Sigmoid colon (tissue), 7 donors: ENCODE results near the gene AK8. TPM values are rescaled to one million over a fixed set of nuclear protein-coding genes. Genes with fewer than 3 reads are reported as not detected.

Experiments used
- DNase-seq: peaks from one replicate; pipeline ENCODE4 v3.0.0-alpha.2; 2019
- H3K27ac ChIP-seq, 4 donors: fragments of 200-600 bp; sonication (generic); one replicate each; pipeline ENCODE4 v1.5.1; 2016 to 2019; ENCODE audit warnings: mild to moderate bottlenecking in 1 of 4
- H3K27me3 ChIP-seq, 3 donors: fragments of 200-600 bp; sonication (generic); one replicate each; pipeline ENCODE4 v1.5.1; 2019; ENCODE audit warnings: mild to moderate bottlenecking in 1 of 3
- H3K36me3 ChIP-seq, 4 donors: fragments of 200-600 bp; sonication (generic); one replicate each; pipeline ENCODE4 v1.5.1; 2016 to 2019
- H3K4me1 ChIP-seq, 4 donors: fragments of 200-600 bp; sonication (generic); one replicate each; pipeline ENCODE4 v1.5.1; 2017 to 2019
- H3K4me3 ChIP-seq, 4 donors: fragments of 200-600 bp; sonication (generic); one replicate each; pipeline ENCODE4 v1.5.1; 2017 to 2019; ENCODE audit warnings: mild to moderate bottlenecking in 2 of 4, moderate library complexity in 1 of 4
- H3K9me3 ChIP-seq, 4 donors: fragments of 200-600 bp in 3 of 4; sonication (generic) in 3 of 4; one replicate each; pipeline versions ENCODE4 v1.5.1 to v1.6.1; 2013 to 2019
- EP300 ChIP-seq, 4 donors: sonication (generic); formaldehyde crosslinking; IDR thresholded peaks; one replicate each; pipeline ENCODE4 v1.6.1; 2017; ENCODE audit warnings: antibody characterized with exemption in 4 of 4
- POLR2A ChIP-seq, 2 donors: fragments of 450-650 bp; IDR thresholded peaks; one replicate each; pipeline ENCODE4 v1.6.1; 2016; ENCODE audit warnings: antibody characterized with exemption in 2 of 2, mild to moderate bottlenecking in 2 of 2, moderate library complexity in 2 of 2
- POLR2AphosphoS5 ChIP-seq, 4 donors: sonication (generic); formaldehyde crosslinking; IDR thresholded peaks; one replicate each; pipeline ENCODE4 v1.6.1; 2017; ENCODE audit warnings: antibody characterized with exemption in 4 of 4
- WGBS, 2 donors: extraction: QIAGEN DNeasy Blood & Tissue Kit; methylation state at CpG; one replicate each; pipeline ENCODE4 v1.1.7; 2013; 5-methylcytosine and 5-hydroxymethylcytosine counted together
- intact Hi-C: fragments of 100-400 bp; cut with DNase I; formaldehyde crosslinking; loops from one replicate; pipeline ENCODE4 v1.15.1; 2023
- polyA plus RNA-seq, 3 donors: library from polyadenylated mRNA; stranded (reverse); fragments of 200-250 nt; gene quantifications; one replicate each; pipeline ENCODE4 v1.2.3, GENCODE V29; 2013
- total RNA-seq, 4 donors: library from RNA; depleted of rRNA; stranded (reverse); fragments of >200 nt; gene quantifications; one replicate each; pipeline ENCODE4 v1.1.0, GENCODE V29; 2016
- TF ChIP-seq, protein P1 (sequence below), 4 experiments: fragments of 450-650 bp in 3 of 4; fragments of 200-600 bp in 1 of 4; IDR thresholded peaks; one replicate each; pipeline ENCODE4 v1.5.1; 2016 to 2019; ENCODE audit warnings: antibody characterized with exemption in 4 of 4, mild to moderate bottlenecking in 3 of 4, moderate library complexity in 2 of 4
- donor health status: healthy with polysubstance abuse.
- donor health status: Bipolar disorder and iron deficiency.
- donor health status: healthy.

The AK8 gene
- total and polyA plus RNA-seq, 7 donors: 0.25 to 1.2 (median 0.59) TPM; not detected in 3

DNA sequence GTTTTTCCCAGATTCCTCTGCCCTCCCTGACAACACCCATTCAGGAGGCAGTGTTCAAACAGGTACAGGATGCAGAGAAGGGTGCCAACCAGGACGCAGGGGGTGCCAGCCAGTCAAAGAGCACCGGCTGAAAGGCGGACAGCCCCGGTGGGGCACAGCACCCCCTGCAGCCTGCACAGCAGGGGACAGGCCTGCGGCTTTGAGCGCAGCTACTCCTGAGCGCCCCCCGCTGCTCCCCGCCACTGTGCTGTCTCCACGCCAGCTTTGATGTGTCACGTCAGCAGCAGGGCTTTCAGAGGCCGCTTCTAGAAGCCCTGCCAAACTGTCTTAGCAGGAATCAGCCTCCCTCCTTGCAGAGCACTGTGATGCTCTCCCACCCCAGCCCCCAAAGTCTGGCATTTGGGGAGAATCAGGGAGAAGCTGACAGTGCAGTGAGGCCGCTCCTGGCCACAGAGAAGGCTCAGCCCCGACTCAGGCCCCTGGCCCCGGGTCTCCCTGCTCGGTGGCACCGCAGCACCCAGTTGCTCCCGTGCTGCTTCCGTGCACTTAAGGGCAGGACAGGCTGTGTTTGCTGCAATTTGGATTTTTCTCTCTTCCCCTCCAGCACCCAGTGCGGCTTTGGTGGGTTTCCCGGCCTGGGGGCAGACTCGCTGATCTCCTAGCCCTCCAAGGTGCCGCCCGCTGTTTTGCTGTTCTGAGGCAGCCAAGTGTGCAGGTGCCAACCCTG lies 20.3 kb downstream of the AK8 start:
- Histone ChIP-seq H3K9me3 (no peaks in the 10 kb centered on the region), H3K4me3 (no peak overlapping the region), H3K36me3 (no peaks in the 10 kb centered on the region), H3K27ac (peak overlapping the region in 3 of 4 donors; percentile 60 to 86 (median 64)), H3K4me1 (peaks cover 0 to 33% (median 16%) of the 10 kb centered on the region in 4 donors), H3K27me3 (no peaks in the 10 kb centered on the region)
- intact Hi-C loops: loop anchor here (2.0 kb wide), 1 partner anchor 21 kb away; the partner anchor contains the start of genes AK8 and SPACA9
- 68 to 78% methylated on average over 24 of the region's 24 CpGs for WGBS, 2 donors
- peak; percentile 74 for DNase-seq
- no peak for TF ChIP-seq POLR2AphosphoS5 (IDR thresholded peaks at IDR 0.05)
- no peak for TF ChIP-seq EP300 (IDR thresholded peaks at IDR 0.05)
- TF ChIP-seq POLR2A (IDR thresholded peaks at IDR 0.05): no peak
- TF ChIP-seq, protein P1, sequence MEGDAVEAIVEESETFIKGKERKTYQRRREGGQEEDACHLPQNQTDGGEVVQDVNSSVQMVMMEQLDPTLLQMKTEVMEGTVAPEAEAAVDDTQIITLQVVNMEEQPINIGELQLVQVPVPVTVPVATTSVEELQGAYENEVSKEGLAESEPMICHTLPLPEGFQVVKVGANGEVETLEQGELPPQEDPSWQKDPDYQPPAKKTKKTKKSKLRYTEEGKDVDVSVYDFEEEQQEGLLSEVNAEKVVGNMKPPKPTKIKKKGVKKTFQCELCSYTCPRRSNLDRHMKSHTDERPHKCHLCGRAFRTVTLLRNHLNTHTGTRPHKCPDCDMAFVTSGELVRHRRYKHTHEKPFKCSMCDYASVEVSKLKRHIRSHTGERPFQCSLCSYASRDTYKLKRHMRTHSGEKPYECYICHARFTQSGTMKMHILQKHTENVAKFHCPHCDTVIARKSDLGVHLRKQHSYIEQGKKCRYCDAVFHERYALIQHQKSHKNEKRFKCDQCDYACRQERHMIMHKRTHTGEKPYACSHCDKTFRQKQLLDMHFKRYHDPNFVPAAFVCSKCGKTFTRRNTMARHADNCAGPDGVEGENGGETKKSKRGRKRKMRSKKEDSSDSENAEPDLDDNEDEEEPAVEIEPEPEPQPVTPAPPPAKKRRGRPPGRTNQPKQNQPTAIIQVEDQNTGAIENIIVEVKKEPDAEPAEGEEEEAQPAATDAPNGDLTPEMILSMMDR (IDR thresholded peaks at IDR 0.05): no peak

DNA sequence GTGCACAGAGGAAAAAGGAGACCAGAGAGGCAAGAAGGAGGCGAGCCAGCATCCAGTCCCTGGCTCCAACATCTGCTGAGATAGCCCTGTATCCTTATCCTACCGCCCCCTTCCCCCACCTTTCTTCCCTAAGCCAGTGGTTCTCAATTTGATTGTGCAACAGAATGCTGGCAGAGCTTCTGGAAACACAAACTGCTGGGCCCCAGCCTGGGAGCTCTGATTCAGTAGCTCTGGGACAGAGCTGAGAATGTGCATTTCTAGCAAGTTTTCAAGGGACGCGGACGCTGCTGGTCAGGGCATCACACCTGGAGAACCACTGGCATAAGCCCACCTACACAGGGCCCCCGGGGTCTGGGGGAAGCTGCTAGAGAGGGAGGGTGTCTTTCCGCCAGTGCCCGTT lies 21.1 kb downstream of the AK8 start:
- H3K9me3 ChIP-seq: no peaks in the 10 kb centered on the region
- H3K27ac ChIP-seq: peak overlapping the region in 3 of 4 donors; percentile 60 to 86 (median 64)
- intact Hi-C loops: loop anchor here (2.0 kb wide), 1 partner anchor 22 kb away; the partner anchor contains the start of genes AK8 and SPACA9
- H3K27me3 ChIP-seq: no peaks in the 10 kb centered on the region
- 68 to 71% methylated on average over 8 of the region's 8 CpGs for WGBS, 2 donors
- no peak overlapping the region for H3K4me3 ChIP-seq
- H3K36me3 ChIP-seq: no peaks in the 10 kb centered on the region
- peak; percentile 93 for DNase-seq
- peaks cover 0 to 33% (median 16%) of the 10 kb centered on the region in 4 donors for H3K4me1 ChIP-seq
- TF ChIP-seq, protein P1 (IDR thresholded peaks at IDR 0.05): no peak
- TF ChIP-seq POLR2AphosphoS5 (IDR thresholded peaks at IDR 0.05): peak; percentile 36 to 72 (median 54)
- TF ChIP-seq EP300 (IDR thresholded peaks at IDR 0.05): peak in 1 of 4 donors; percentile 39
- no peak for TF ChIP-seq POLR2A (IDR thresholded peaks at IDR 0.05)

DNA sequence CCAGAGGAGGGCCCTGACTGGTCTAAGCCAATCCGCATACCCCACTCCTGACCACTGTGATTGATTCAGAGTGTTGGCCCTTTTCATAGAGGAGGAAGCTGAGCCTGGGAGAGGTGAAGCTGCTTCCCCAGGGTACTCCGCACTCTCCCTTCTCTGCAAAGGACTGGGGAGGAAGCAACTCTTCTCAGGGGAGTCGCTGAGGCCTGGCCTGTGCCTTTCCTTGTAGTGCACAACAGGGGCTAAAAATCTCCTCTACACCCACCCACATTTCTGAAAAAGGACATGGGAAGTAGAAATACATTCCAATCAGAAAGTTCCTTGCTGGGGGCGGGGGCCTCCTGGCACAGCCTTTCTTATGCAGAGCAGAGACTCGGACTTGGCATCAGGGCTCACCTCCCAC lies 22.2 kb downstream of the AK8 start:
- 93% methylated on average over 5 of the region's 5 CpGs for WGBS, 2 donors
- H3K4me3 ChIP-seq: no peak overlapping the region
- intact Hi-C loops: loop anchor here (2.0 kb wide), 1 partner anchor 23 kb away; the partner anchor contains the start of genes AK8 and SPACA9
- H3K27ac ChIP-seq: peak overlapping the region in 1 of 4 donors; percentile 86
- peaks cover 0 to 33% (median 16%) of the 10 kb centered on the region in 4 donors for H3K4me1 ChIP-seq
- no peak for DNase-seq
- no peaks in the 10 kb centered on the region for H3K9me3 ChIP-seq
- no peaks in the 10 kb centered on the region for H3K27me3 ChIP-seq
- no peaks in the 10 kb centered on the region for H3K36me3 ChIP-seq
- TF ChIP-seq, protein P1 (IDR thresholded peaks at IDR 0.05): no peak
- no peak for TF ChIP-seq EP300 (IDR thresholded peaks at IDR 0.05)
- no peak for TF ChIP-seq POLR2AphosphoS5 (IDR thresholded peaks at IDR 0.05)
- no peak for TF ChIP-seq POLR2A (IDR thresholded peaks at IDR 0.05)

DNA sequence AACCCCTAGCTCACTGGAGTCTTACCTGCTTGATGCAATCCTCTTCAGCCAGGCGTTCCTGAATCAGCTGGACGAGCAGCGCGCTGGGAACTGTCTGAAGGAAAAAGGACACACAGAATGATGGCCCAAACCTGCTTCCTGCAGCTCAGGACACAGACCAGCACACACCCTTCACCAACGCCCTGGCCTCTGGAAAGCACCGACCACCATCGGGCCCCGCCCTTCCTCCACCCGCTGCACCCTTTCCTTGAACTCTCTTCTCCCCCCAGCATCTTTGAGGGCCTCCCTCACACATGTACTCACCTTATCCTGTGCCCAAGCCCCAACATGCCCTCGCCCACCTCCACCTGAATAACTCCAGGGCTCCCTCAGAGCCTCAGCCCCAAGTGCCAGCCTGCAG lies 23.3 kb downstream of the AK8 start:
- H3K4me1 ChIP-seq: peaks cover 0 to 35% (median 16%) of the 10 kb centered on the region in 4 donors
- intact Hi-C loops: no loop called here
- H3K36me3 ChIP-seq: no peaks in the 10 kb centered on the region
- no peak for DNase-seq
- TF ChIP-seq POLR2AphosphoS5 (IDR thresholded peaks at IDR 0.05) (no peak), EP300 (IDR thresholded peaks at IDR 0.05) (no peak), POLR2A (IDR thresholded peaks at IDR 0.05) (no peak)
- TF ChIP-seq, protein P1 (IDR thresholded peaks at IDR 0.05): no peak
- no peaks in the 10 kb centered on the region for H3K9me3 ChIP-seq
- no peak overlapping the region for H3K4me3 ChIP-seq
- no peaks in the 10 kb centered on the region for H3K27me3 ChIP-seq
- no peak overlapping the region for H3K27ac ChIP-seq
- WGBS, 2 donors: 41 to 64% methylated on average over 10 of the region's 10 CpGs
